ENCODE data around the gene MAPKAP1.
A peak's percentile ranks its signal among the peaks of the same experiment; 100 is the strongest.

The MAPKAP1 gene

GRCh38 chr9:125442452-125442851 lies 264.6 kb downstream of the MAPKAP1 start:
- no peak for DNase-seq

GRCh38 chr9:125440411-125440810 lies 266.6 kb downstream of the MAPKAP1 start:
- no peak for DNase-seq

GRCh38 chr9:125439434-125440272 lies 267.4 kb downstream of the MAPKAP1 start:
- DNase-seq = no peak

- no peak for DNase-seq
Measured at GRCh38 chr9:125438506-125439433, 268.2 kb downstream of the MAPKAP1 start.

GRCh38 chr9:125437771-125438221 lies 269.2 kb downstream of the MAPKAP1 start:
- DNase-seq = no peak

GRCh38 chr9:125436613-125437443 lies 270.2 kb downstream of the MAPKAP1 start:
- DNase-seq = no peak

- no peak for DNase-seq
Measured at GRCh38 chr9:125435776-125436612, 271.0 kb downstream of the MAPKAP1 start.

GRCh38 chr9:125434986-125435775 lies 271.8 kb downstream of the MAPKAP1 start:
- no peak for DNase-seq

GRCh38 chr9:125433461-125434011 lies 273.5 kb downstream of the MAPKAP1 start:
- DNase-seq = no peak

- no peak for DNase-seq
Measured at GRCh38 chr9:125432715-125433385, 274.2 kb downstream of the MAPKAP1 start.

GRCh38 chr9:125431741-125432271 lies 275.2 kb downstream of the MAPKAP1 start:
- no peak for DNase-seq

GRCh38 chr9:125431012-125431305 lies 276.0 kb downstream of the MAPKAP1 start:
- no peak for DNase-seq

GRCh38 chr9:125430161-125431011 lies 276.6 kb downstream of the MAPKAP1 start:
- DNase-seq = no peak

GRCh38 chr9:125429476-125430160 lies 277.4 kb downstream of the MAPKAP1 start:
- DNase-seq = no peak

GRCh38 chr9:125428902-125429467 lies 278.0 kb downstream of the MAPKAP1 start:
- no peak for DNase-seq

- DNase-seq = peak; percentile 4
Measured at GRCh38 chr9:125428060-125428901, 278.7 kb downstream of the MAPKAP1 start.

GRCh38 chr9:125427556-125427955 lies 279.5 kb downstream of the MAPKAP1 start:
- DNase-seq = no peak

All from NCI-H1694 (cell line).